COLO829 (cell line): ENCODE measurements around the gene SPOCD1.
A peak's percentile ranks its signal among the peaks of the same experiment; 100 is the strongest.

ENCODE experiments used
- DNase-seq: peaks from one replicate; pipeline ENCODE4 v3.0.0; 2012; ENCODE audit warnings: low spot score

The SPOCD1 gene

DNA sequence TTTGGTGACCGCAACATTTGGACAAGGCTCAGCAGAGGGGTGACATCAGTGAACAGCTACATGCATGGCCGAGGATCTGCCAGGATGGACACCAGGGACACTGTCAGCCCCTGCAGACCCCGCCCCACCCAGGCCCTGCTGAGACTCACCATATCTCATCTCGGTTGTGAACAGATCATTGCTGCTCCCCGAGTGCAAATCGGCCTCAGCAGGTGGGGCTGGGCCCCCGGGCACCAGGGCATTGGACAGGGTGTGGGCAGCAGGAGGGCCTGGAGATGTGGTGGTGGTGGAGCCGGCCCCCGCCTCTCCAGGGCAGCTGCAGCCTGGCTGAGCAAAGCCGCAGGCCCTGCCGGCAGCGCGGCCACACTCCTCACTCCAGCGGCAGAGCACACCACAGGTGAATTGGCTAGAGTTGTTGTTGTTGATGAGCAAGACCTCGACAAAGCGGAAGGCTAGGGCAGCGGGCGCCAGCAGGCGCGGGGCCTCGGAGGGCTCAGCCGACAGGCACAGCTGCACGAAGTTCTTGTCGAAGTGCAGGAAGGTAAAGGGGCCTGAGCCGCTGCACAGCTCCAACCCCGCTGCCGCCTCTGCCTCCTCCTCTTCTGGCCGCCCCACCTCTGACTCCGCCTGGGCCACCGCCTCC, 59.9 kb downstream of the SPOCD1 start:
- DNase-seq: no peak

DNA sequence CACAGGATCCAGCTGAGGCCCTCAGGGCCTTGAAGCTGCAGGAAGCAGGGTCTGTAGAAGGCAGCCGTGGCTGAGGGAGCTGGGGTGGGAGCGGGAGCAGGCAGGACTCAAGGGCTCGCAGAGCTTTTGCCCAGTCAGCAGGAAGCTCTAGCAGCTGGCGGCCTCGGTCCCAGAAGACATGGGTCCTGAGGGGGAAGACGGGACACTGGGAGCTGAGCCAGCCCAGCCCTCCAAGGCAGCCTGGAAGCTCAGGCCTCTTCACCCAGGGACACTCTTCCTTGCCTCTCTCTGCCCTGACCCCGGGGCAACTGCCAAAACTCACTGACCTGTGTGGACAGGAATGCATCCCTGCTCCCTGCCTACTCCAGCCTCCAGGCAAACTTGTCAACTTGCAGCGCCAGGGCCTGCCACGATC, 60.6 kb downstream of the SPOCD1 start:
- DNase-seq: no peak

- no peak for DNase-seq
These were observed 61.4 kb downstream of the SPOCD1 start for GRCh38 chr1:31754397-31754796.

GRCh38 chr1:31753707-31754349, 62.0 kb downstream of the SPOCD1 start:
- DNase-seq: no peak

DNA sequence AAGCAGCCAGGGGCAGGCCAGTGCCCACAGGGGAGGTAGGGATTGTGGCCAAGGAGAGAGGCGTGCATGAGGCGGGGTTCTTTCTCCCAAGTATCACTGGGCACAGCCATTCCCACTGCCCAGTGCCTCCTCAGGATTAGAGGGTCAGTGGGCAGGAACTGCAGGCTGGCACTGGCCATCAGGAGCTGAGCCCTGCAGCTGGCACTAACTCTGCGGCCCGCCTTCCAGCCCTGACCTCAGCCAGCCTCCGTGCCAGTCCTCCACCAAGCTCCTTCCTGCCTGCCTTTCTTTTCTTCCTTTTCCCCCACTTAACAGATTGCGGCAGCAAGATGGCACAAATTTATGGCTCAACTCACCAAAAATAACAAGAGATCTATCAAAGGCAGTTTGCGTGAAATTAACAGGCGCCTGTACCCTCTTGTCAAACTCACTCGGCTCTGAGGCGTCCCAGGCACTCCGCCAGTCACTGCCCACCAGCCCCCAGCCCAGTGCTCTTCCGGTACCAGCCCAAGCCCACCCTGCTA, 62.8 kb downstream of the SPOCD1 start:
- DNase-seq: no peak

- DNase-seq: no peak
These were observed 63.6 kb downstream of the SPOCD1 start for GRCh38 chr1:31752258-31752657.

- DNase-seq: no peak
These were observed 64.0 kb downstream of the SPOCD1 start for GRCh38 chr1:31751822-31752241.

DNA sequence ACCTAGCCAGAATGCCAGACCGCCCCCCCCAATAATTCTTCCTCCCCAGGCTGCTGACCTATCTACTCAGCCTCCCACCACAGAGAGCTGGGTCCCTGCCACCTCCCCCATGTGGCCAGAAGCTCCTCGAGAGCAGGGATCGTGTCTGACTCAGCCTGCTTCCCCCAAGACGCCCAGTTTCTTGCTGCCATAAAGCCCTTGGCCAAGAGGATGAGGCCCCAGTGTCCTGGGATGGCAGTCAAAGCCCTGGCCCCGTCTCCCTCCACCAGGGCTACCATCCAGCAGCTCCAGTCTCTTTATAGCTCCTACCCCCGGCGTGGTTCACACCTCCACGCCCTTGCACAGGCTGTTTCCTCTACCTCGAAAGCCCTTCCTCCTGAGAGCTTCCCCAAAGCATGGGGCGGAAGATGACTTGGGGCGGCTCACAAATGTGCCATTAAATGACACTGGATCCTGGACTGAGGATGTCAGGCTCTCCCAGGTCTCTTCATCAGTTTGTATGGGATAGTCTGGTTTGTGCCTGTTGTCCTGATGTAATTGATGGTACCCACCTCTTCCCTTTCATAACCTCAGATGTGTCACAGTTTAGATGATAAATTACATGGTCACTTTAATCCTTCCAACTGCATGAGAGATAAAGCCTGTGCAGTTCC, 64.8 kb downstream of the SPOCD1 start:
- no peak for DNase-seq

GRCh38 chr1:31749785-31750735, 65.8 kb downstream of the SPOCD1 start:
- no peak for DNase-seq

DNA sequence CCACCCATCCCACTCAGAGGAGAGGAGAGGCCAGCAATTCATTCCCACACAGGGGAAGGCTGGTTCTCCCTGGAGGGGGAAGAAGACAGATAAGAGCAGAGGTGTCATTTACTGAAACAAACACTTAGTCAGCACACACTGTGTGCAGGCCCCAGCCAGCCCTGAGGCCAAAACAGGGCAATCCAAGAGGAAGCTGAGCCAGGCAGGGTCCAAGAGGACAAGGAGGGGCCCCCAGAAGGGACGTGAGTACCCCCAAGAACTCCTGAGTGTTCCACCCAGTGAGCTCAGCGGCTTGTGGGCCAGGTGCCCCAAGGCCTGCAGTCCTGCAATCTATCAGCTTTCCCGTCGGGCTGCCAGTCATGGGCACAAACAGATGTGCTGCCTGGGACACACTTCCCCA, 67.5 kb downstream of the SPOCD1 start:
- no peak for DNase-seq

GRCh38 chr1:31747304-31747703, 68.5 kb downstream of the SPOCD1 start:
- DNase-seq: no peak

GRCh38 chr1:31746687-31747086, 69.1 kb downstream of the SPOCD1 start:
- no peak for DNase-seq

GRCh38 chr1:31745946-31746670, 69.7 kb downstream of the SPOCD1 start:
- DNase-seq: no peak

- DNase-seq: peak; percentile 74
These were observed 70.5 kb downstream of the SPOCD1 start for GRCh38 chr1:31745096-31745945.

DNA sequence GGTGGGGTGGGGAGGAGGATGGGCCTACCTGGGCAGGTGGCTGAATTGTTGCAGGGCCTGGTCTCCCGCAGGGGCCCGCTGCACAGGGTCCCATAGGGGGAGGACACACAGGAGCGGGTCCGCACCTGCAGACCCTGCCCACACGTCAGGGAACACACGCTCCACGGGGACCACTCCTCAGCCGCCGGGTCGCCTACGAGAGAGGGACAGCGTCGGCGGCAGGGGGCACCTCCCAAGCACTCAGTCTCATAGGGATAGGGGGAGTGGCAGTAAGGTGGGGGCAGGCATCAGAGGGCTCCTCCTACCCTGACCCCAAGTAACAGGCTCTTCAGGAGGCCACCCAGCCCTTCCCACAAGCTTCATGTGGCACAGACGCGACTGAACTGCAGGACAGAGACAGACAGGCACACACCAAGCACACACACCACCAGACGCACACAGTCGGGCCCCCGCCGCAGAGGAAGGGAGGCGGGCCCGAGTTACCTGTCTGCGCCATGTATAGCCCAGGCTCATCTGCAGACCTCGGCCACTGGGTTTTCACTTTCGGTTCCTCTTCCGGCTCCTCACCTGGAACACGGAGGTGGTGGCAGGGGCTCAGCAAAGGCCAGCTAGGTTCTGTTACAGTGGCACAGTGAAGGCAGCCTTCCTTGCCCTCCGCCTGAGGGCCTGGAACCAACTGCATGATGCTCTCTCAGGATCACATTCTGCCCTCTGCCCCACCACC, 71.5 kb downstream of the SPOCD1 start:
- no peak for DNase-seq

GRCh38 chr1:31742462-31743212, 73.2 kb downstream of the SPOCD1 start:
- DNase-seq: no peak
